ENCODE measurements around the gene BOC.

DNA sequence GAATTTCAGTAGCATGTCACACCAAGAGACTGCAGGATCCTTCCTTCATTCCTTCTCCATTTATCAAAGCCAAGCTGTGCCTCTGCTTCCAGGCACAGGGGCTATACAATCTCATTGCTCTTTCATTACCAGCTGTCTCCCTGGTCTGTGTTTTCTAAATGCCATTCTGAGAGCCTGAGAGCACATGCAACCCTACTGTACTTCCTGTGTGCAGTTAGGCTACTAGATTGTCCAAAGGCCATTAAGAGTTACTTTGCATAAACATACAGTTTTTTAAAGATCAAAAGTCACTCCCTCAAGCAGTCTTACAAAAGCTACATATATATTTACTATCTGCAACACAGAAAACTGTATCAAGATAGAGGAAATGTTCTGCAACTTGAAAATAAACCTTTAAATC lies 119.8 kb downstream of the BOC start:
- TF ChIP-seq, protein P1, sequence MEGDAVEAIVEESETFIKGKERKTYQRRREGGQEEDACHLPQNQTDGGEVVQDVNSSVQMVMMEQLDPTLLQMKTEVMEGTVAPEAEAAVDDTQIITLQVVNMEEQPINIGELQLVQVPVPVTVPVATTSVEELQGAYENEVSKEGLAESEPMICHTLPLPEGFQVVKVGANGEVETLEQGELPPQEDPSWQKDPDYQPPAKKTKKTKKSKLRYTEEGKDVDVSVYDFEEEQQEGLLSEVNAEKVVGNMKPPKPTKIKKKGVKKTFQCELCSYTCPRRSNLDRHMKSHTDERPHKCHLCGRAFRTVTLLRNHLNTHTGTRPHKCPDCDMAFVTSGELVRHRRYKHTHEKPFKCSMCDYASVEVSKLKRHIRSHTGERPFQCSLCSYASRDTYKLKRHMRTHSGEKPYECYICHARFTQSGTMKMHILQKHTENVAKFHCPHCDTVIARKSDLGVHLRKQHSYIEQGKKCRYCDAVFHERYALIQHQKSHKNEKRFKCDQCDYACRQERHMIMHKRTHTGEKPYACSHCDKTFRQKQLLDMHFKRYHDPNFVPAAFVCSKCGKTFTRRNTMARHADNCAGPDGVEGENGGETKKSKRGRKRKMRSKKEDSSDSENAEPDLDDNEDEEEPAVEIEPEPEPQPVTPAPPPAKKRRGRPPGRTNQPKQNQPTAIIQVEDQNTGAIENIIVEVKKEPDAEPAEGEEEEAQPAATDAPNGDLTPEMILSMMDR (IDR thresholded peaks at IDR 0.05; ENCODE audit: extremely low read depth in 1 of 2, insufficient read depth in 1 of 2, low read depth in 1 of 2, low read length in 2 of 2) = no peak
- TF ChIP-seq POLR2A (IDR thresholded peaks at IDR 0.05; ENCODE audit: low read depth, low read length) = no peak
- TF ChIP-seq MYC (IDR thresholded peaks at IDR 0.05; ENCODE audit: low read depth, low read length) = no peak
- TF ChIP-seq, protein P2, sequence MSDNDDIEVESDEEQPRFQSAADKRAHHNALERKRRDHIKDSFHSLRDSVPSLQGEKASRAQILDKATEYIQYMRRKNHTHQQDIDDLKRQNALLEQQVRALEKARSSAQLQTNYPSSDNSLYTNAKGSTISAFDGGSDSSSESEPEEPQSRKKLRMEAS (IDR thresholded peaks at IDR 0.05; ENCODE audit: insufficient read depth, insufficient read length) = no peak
- no peak for TF ChIP-seq JUN (IDR thresholded peaks at IDR 0.05; ENCODE audit: borderline replicate concordance, insufficient read depth, insufficient read length, low read depth)

Measured in endothelial cell of umbilical vein (primary cell).